GM18505 (cell line): Measurements from ENCODE around the gene MED13L.

Experiments used
- ATAC-seq: cut with Tn5 transposase; IDR thresholded peaks from one replicate; pipeline ENCODE4 v1.9.1; 2021; ENCODE audit not compliant: unreplicated experiment
- POLR2A ChIP-seq: IDR thresholded peaks from 4 replicates; pipeline ENCODE4 v1.6.1; 2011; ENCODE audit warnings: borderline replicate concordance; ENCODE audit not compliant: insufficient read depth, insufficient read length; ENCODE audit errors: extremely low read depth

Gene MED13L

GRCh38 chr12:116177017-116177416 is 100.5 kb downstream of the MED13L start:
- ATAC-seq: no peak
- no peak for TF ChIP-seq POLR2A

- ATAC-seq: no peak
- no peak for TF ChIP-seq POLR2A
Measured at GRCh38 chr12:116174904-116175303, 102.6 kb downstream of the MED13L start.

GRCh38 chr12:116174006-116174405 is 103.5 kb downstream of the MED13L start:
- no peak for TF ChIP-seq POLR2A
- no peak for ATAC-seq

- peak; percentile 74 for ATAC-seq
Measured at GRCh38 chr12:116172224-116172849, 105.2 kb downstream of the MED13L start.

GRCh38 chr12:116171549-116171948 is 105.9 kb downstream of the MED13L start:
- no peak for ATAC-seq
- no peak for TF ChIP-seq POLR2A

More at GRCh38 chr12:116172224-116172849, 105.2 kb downstream of the MED13L start:
- TF ChIP-seq POLR2A: no peak

GRCh38 chr12:116169071-116169470 is 108.4 kb downstream of the MED13L start:
- TF ChIP-seq POLR2A: no peak
- no peak for ATAC-seq

GRCh38 chr12:116166306-116166705 is 111.2 kb downstream of the MED13L start:
- ATAC-seq: no peak
- no peak for TF ChIP-seq POLR2A

- no peak for ATAC-seq
Measured at GRCh38 chr12:116165036-116165425, 112.5 kb downstream of the MED13L start.

GRCh38 chr12:116164250-116165035 is 113.0 kb downstream of the MED13L start:
- no peak for ATAC-seq
- no peak for TF ChIP-seq POLR2A

More at GRCh38 chr12:116165036-116165425, 112.5 kb downstream of the MED13L start:
- TF ChIP-seq POLR2A: no peak

GRCh38 chr12:116162071-116162470 is 115.4 kb downstream of the MED13L start:
- no peak for TF ChIP-seq POLR2A

GRCh38 chr12:116161588-116161987 is 115.9 kb downstream of the MED13L start:
- TF ChIP-seq POLR2A: no peak

More at GRCh38 chr12:116162071-116162470, 115.4 kb downstream of the MED13L start:
- no peak for ATAC-seq

GRCh38 chr12:116160883-116161458 is 116.5 kb downstream of the MED13L start:
- no peak for TF ChIP-seq POLR2A
- no peak for ATAC-seq

More at GRCh38 chr12:116161588-116161987, 115.9 kb downstream of the MED13L start:
- no peak for ATAC-seq

- no peak for TF ChIP-seq POLR2A
- no peak for ATAC-seq
Measured at GRCh38 chr12:116160231-116160630, 117.3 kb downstream of the MED13L start.
